ENCODE data around the gene CAPN11. TPM values are rescaled to one million over a fixed set of nuclear protein-coding genes. Genes with fewer than 3 reads are reported as not detected.
"Not testable (repeated sequence)": the region's sequence is repeated elsewhere in the genome, so short reads cannot be mapped to it uniquely, and the experiment has no call there.

Gene CAPN11
- total and polyA plus RNA-seq, 4 experiments from 2014 or later: not detected

DNA sequence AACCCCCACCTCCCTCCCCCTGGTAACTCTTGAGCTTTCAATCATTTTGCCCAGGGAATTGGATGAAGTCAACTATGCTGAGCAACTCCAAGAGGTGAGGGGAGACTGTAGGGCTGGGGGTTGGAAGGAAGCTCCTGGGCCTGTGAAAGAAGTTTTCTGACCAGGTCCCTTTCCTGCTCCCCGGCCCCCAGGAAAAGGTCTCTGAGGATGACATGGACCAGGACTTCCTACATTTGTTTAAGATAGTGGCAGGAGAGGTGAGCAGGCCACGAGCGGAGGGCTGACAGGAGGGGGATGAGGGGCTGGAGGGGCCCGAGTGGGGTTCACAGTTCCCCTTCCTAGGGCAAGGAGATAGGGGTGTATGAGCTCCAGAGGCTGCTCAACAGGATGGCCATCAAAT, 21.8 kb downstream of the CAPN11 start:
- H3K4me1 Mint-ChIP-seq: peaks cover 0 to 5% (median 2%) of the 10 kb centered on the region in 4 donors
- no peaks in the 10 kb centered on the region for H3K9me3 Mint-ChIP-seq
- Histone ChIP-seq H3K36me3 (ENCODE audit: insufficient read depth, low read length) (no peaks in the 10 kb centered on the region), H3K4me3 (ENCODE audit: low read length in 2 of 2) (no peak overlapping the region), H3K4me1 (ENCODE audit: insufficient read depth, low read length) (peaks cover 9% of the 10 kb centered on the region), H3K9me3 (ENCODE audit: control insufficient read depth in 1 of 2, low read length in 2 of 2) (no peaks in the 10 kb centered on the region), H3K27me3 (ENCODE audit: insufficient read depth, low read length) (no peaks in the 10 kb centered on the region), H3K27ac (ENCODE audit: low read depth, low read length) (no peak overlapping the region)
- no peak for DNase-seq
- POLR2A ChIA-PET (ENCODE audit: partially characterized antibody): no interaction called here
- peak overlapping the region in 1 of 7 donors; percentile 73 for H3K27ac Mint-ChIP-seq
- H3K4me3 Mint-ChIP-seq: no peak overlapping the region
- CTCF ChIA-PET (ENCODE audit: partially characterized antibody): interaction anchor here (0.9 kb wide), 1 partner anchor 75 kb away, joined by 3 read pairs; no protein-coding TSS in a partner anchor
- no peaks in the 10 kb centered on the region for H3K27me3 Mint-ChIP-seq
- intact Hi-C loops (cut with micrococcal nuclease): no loop called here
- no peaks in the 10 kb centered on the region for H3K36me3 Mint-ChIP-seq

DNA sequence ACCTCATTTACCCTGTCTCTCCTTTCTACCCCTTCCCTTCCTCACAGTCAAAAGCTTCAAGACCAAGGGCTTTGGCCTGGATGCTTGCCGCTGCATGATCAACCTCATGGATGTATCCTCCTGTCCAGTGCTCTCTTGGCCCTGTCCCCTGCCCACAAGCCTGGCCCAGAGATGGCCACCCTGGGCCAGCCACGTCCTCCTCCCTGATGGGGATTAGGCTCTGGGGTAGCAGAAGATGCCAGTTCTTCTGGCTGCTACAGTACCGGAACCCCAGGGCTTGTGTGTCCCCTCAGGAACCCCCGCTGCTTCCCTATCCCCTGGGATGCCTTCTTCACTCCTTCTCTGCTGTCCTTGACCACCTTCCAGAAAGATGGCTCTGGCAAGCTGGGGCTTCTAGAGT, 22.3 kb downstream of the CAPN11 start:
- no peak overlapping the region for H3K27ac Mint-ChIP-seq

DNA sequence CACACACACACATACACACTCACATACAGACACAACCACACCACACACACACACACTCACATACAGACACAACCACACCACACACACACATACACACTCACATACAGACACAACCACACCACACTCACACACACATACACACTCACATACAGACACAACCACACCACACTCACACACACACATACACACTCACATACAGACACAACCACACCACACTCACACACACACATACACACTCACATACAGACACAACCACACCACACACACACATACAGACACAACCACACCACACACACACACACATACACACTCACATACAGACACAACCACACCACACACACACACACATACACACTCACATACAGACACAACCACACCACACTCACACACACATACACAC, 23.2 kb downstream of the CAPN11 start:
- CTCF ChIA-PET (ENCODE audit: partially characterized antibody): not testable (repeated sequence)

More for the DNA sequence above, 22.3 kb downstream of the CAPN11 start:
- H3K27me3 Mint-ChIP-seq: no peaks in the 10 kb centered on the region
- Histone ChIP-seq H3K4me1 (ENCODE audit: insufficient read depth, low read length) (peaks cover 9% of the 10 kb centered on the region), H3K36me3 (ENCODE audit: insufficient read depth, low read length) (no peaks in the 10 kb centered on the region), H3K27ac (ENCODE audit: low read depth, low read length) (no peak overlapping the region), H3K27me3 (ENCODE audit: insufficient read depth, low read length) (no peaks in the 10 kb centered on the region), H3K4me3 (ENCODE audit: low read length in 2 of 2) (no peak overlapping the region), H3K9me3 (ENCODE audit: control insufficient read depth in 1 of 2, low read length in 2 of 2) (no peaks in the 10 kb centered on the region)
- H3K9me3 Mint-ChIP-seq: no peaks in the 10 kb centered on the region
- H3K4me3 Mint-ChIP-seq: no peak overlapping the region
- CTCF ChIA-PET (ENCODE audit: partially characterized antibody): no interaction called here
- peaks cover 1 to 6% (median 4%) of the 10 kb centered on the region in 4 donors for H3K4me1 Mint-ChIP-seq
- H3K36me3 Mint-ChIP-seq: no peaks in the 10 kb centered on the region
- no peak for DNase-seq
- intact Hi-C loops (cut with micrococcal nuclease): no loop called here
- POLR2A ChIA-PET (ENCODE audit: partially characterized antibody): no interaction called here

DNA sequence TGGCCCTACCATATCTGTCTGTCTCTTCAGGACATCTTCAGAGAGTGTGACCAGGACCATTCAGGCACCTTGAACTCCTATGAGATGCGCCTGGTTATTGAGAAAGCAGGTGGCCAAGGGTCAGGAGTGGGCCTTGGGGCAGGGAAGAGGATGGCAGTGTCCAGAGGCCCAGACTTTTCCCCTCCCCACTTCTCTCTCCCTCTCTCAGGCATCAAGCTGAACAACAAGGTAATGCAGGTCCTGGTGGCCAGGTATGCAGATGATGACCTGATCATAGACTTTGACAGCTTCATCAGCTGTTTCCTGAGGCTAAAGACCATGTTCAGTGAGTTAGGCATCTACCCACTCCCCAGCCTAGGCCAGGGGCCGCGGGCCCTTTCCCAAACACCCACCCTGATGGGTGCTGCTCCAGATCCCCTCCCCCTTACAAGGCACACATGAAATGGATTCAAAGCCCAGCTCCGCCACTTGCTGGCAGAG, 24.3 kb downstream of the CAPN11 start:
- no peak for DNase-seq
- intact Hi-C loops (cut with micrococcal nuclease): no loop called here
- H3K27me3 ChIP-seq (ENCODE audit: insufficient read depth, low read length): no peaks in the 10 kb centered on the region
- peaks cover 0 to 2% of the 10 kb centered on the region in 2 donors for H3K27me3 Mint-ChIP-seq
- no peaks in the 10 kb centered on the region for H3K4me1 ChIP-seq (ENCODE audit: insufficient read depth, low read length)
- no peak overlapping the region for H3K27ac ChIP-seq (ENCODE audit: low read depth, low read length)
- ChIA-PET CTCF (ENCODE audit: partially characterized antibody) (no interaction called here), POLR2A (ENCODE audit: partially characterized antibody) (no interaction called here)
- peaks cover 5 to 7% (median 6%) of the 10 kb centered on the region in 4 donors for H3K4me1 Mint-ChIP-seq
- H3K36me3 ChIP-seq (ENCODE audit: insufficient read depth, low read length): no peaks in the 10 kb centered on the region
- no peak overlapping the region for H3K4me3 ChIP-seq (ENCODE audit: low read length in 2 of 2)
- no peak overlapping the region for H3K4me3 Mint-ChIP-seq
- no peaks in the 10 kb centered on the region for H3K9me3 Mint-ChIP-seq
- no peaks in the 10 kb centered on the region for H3K9me3 ChIP-seq (ENCODE audit: control insufficient read depth in 1 of 2, low read length in 2 of 2)
- H3K36me3 Mint-ChIP-seq: no peaks in the 10 kb centered on the region
- no peak overlapping the region for H3K27ac Mint-ChIP-seq

More for the DNA sequence above, 23.2 kb downstream of the CAPN11 start:
- H3K4me1 ChIP-seq (ENCODE audit: insufficient read depth, low read length); DNase-seq; H3K36me3 ChIP-seq (ENCODE audit: insufficient read depth, low read length); H3K9me3 ChIP-seq (ENCODE audit: control insufficient read depth in 1 of 2, low read length in 2 of 2); H3K4me3 Mint-ChIP-seq; H3K4me3 ChIP-seq (ENCODE audit: low read length in 2 of 2); H3K36me3 Mint-ChIP-seq; H3K27me3 Mint-ChIP-seq; H3K27ac Mint-ChIP-seq; H3K27ac ChIP-seq (ENCODE audit: low read depth, low read length); POLR2A ChIA-PET (ENCODE audit: partially characterized antibody); H3K9me3 Mint-ChIP-seq; intact Hi-C loops (cut with micrococcal nuclease); H3K27me3 ChIP-seq (ENCODE audit: insufficient read depth, low read length): not testable (repeated sequence)
- peaks cover 6 to 12% (median 7%) of the 10 kb centered on the region in 4 donors for H3K4me1 Mint-ChIP-seq

DNA sequence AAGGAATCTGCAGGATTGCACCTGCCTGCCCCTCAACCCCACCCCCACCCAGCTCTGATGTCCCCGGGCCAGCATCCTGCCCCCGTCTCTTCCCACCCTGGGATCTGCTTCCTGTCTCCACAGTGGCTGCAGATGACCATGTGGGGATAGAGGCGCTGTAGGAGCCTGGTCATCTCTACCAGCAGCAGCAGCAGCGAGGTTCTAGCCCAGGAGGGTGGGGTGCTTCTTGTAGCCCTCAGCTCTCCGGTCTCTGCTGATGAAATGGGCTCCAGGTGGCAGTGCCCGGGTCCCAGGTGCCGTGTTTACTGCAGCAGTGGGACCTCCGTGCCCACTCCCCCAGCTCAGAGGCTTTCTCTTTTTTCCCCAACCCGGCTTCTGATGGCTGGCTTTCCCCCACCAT, 25.2 kb downstream of the CAPN11 start:
- POLR2A ChIA-PET (ENCODE audit: partially characterized antibody): no interaction called here
- no peaks in the 10 kb centered on the region for H3K27me3 ChIP-seq (ENCODE audit: insufficient read depth, low read length)
- no peaks in the 10 kb centered on the region for H3K9me3 Mint-ChIP-seq

DNA sequence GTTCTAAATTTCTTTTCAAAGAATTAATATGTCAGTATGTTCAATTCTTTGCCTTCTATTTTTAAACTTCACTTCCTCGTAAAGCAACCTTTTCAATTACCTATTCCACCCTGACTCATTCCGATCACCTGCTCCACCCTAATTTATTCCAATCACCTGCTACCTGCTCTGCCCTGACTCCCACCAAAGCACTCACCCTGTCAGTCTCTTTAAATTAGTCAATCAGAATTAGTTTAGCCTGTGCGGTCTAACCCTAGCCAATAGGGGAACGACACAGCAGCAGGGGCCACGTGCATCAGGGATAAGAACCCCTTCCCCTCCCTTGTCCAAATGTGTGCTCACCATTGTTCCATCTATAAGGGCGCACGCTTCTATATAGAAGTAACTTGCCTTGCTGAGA, 26.7 kb downstream of the CAPN11 start:
- H3K27me3 ChIP-seq (ENCODE audit: insufficient read depth, low read length); intact Hi-C loops (cut with micrococcal nuclease); H3K9me3 ChIP-seq (ENCODE audit: control insufficient read depth in 1 of 2, low read length in 2 of 2); H3K27ac ChIP-seq (ENCODE audit: low read depth, low read length); H3K27me3 Mint-ChIP-seq; H3K27ac Mint-ChIP-seq; H3K4me1 Mint-ChIP-seq; H3K9me3 Mint-ChIP-seq; DNase-seq; H3K4me3 ChIP-seq (ENCODE audit: low read length in 2 of 2); H3K36me3 ChIP-seq (ENCODE audit: insufficient read depth, low read length); H3K36me3 Mint-ChIP-seq; H3K4me3 Mint-ChIP-seq; H3K4me1 ChIP-seq (ENCODE audit: insufficient read depth, low read length); POLR2A ChIA-PET (ENCODE audit: partially characterized antibody): not testable (repeated sequence)
- CTCF ChIA-PET (ENCODE audit: partially characterized antibody): interaction anchor here (1.5 kb wide), 1 partner anchor 68 kb away, joined by 3 read pairs; no protein-coding TSS in a partner anchor

More for the DNA sequence above, 25.2 kb downstream of the CAPN11 start:
- CTCF ChIA-PET (ENCODE audit: partially characterized antibody): no interaction called here
- intact Hi-C loops (cut with micrococcal nuclease): no loop called here
- Mint-ChIP-seq H3K4me3 (no peak overlapping the region), H3K27ac (no peak overlapping the region), H3K27me3 (peaks cover 0 to 2% of the 10 kb centered on the region in 2 donors), H3K36me3 (no peaks in the 10 kb centered on the region), H3K4me1 (peaks cover 5 to 7% (median 6%) of the 10 kb centered on the region in 4 donors)
- no peaks in the 10 kb centered on the region for H3K36me3 ChIP-seq (ENCODE audit: insufficient read depth, low read length)
- DNase-seq: no peak
- no peaks in the 10 kb centered on the region for H3K4me1 ChIP-seq (ENCODE audit: insufficient read depth, low read length)
- no peaks in the 10 kb centered on the region for H3K9me3 ChIP-seq (ENCODE audit: control insufficient read depth in 1 of 2, low read length in 2 of 2)
- no peak overlapping the region for H3K27ac ChIP-seq (ENCODE audit: low read depth, low read length)
- H3K4me3 ChIP-seq (ENCODE audit: low read length in 2 of 2): no peak overlapping the region

DNA sequence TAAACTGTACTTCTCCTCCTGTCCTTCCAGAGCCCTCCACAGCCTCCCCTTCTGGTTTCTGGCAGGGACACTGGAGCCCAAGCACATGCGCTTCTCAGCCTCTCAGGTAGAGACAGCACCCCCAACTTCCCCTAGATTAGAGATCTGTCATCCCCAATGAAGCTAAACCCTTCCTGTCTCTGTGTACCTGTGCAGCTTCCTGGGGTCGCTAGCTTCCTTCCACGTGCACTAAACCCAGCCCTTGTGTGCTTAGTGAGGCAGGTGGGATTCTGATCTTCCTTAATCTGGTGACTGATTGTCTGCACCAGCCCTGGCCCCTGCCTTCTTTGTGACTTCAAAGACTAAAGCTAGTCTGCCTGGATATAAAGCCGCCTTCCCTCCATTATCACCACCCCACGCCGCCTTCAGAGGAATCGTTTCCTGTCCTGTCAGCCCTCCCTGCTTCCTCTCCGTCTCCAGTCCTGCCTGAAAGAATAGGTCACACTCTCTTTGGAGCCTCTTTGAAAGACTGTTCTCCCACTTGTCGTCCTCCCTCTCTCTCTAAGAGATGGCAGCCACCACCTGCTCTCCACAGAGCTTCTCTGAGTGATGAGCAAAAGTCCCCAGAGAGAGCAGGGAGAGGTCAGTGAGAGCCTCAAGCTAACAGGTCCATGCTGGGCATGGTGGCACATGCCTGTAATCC, 27.5 kb downstream of the CAPN11 start:
- POLR2A ChIA-PET (ENCODE audit: partially characterized antibody): no interaction called here

More for the DNA sequence above, 27.5 kb downstream of the CAPN11 start:
- H3K4me3 Mint-ChIP-seq: peak overlapping the region in 2 of 8 donors; percentile 13 to 26
- H3K36me3 Mint-ChIP-seq: no peaks in the 10 kb centered on the region
- peaks cover 5 to 7% (median 6%) of the 10 kb centered on the region in 4 donors for H3K4me1 Mint-ChIP-seq
- no peak overlapping the region for H3K4me3 ChIP-seq (ENCODE audit: low read length in 2 of 2)
- no peak overlapping the region for H3K27ac ChIP-seq (ENCODE audit: low read depth, low read length)
- no peaks in the 10 kb centered on the region for H3K4me1 ChIP-seq (ENCODE audit: insufficient read depth, low read length)
- H3K27me3 Mint-ChIP-seq: peaks cover 2 to 3% of the 10 kb centered on the region in 2 donors
- H3K9me3 Mint-ChIP-seq: no peaks in the 10 kb centered on the region
- intact Hi-C loops (cut with micrococcal nuclease): no loop called here
- peak overlapping the region in 3 of 7 donors; percentile 34 to 82 (median 79) for H3K27ac Mint-ChIP-seq
- CTCF ChIA-PET (ENCODE audit: partially characterized antibody): interaction anchor here (0.8 to 1.5 kb wide), 2 partner anchors 49 to 67 kb away, joined by 3 read pairs; no protein-coding TSS in a partner anchor
- H3K9me3 ChIP-seq (ENCODE audit: control insufficient read depth in 1 of 2, low read length in 2 of 2): no peaks in the 10 kb centered on the region
- DNase-seq: no peak
- no peaks in the 10 kb centered on the region for H3K27me3 ChIP-seq (ENCODE audit: insufficient read depth, low read length)
- H3K36me3 ChIP-seq (ENCODE audit: insufficient read depth, low read length): no peaks in the 10 kb centered on the region

Measured in CD4-positive, alpha-beta memory T cell (primary cell).